Gastrocnemius medialis (tissue), 4 donors: ENCODE measurements around the gene CBARP. TPM values are rescaled to one million over a fixed set of nuclear protein-coding genes. Genes with fewer than 3 reads are reported as not detected.

ENCODE experiments used
- ATAC-seq, 2 donors: fragments of 150-250 bp; one replicate each; pipeline ENCODE4 v1.9.1; 2016
- DNase-seq, 2 donors: peaks; one replicate each; pipeline ENCODE4 v3.0.0-alpha.2; 2019
- H3K27ac ChIP-seq, 4 donors: fragments of 200-600 bp; sonication (generic); 1 replicate in 1 of 4; 2 replicates in 3 of 4; pipeline ENCODE4 v1.5.1; 2016 to 2018; ENCODE audit warnings: mild to moderate bottlenecking in 2 of 4, moderate library complexity in 1 of 4
- H3K27me3 ChIP-seq, 3 donors: fragments of 200-600 bp; sonication (generic) in 2 of 3; 1 replicate in 1 of 3; 2 replicates in 2 of 3; pipeline versions ENCODE4 v1.5.1 to v1.6.0; 2016 to 2019; ENCODE audit warnings: mild to moderate bottlenecking in 1 of 3, moderate library complexity in 1 of 3
- H3K36me3 ChIP-seq, 2 donors: fragments of 200-600 bp; sonication (generic) in 1 of 2; one replicate each; pipeline ENCODE4 v1.5.1; 2017 to 2018
- H3K4me1 ChIP-seq, 2 donors: fragments of 200-600 bp; sonication (generic) in 1 of 2; one replicate each; pipeline ENCODE4 v1.5.1; 2016 to 2017; ENCODE audit warnings: mild to moderate bottlenecking in 2 of 2
- H3K4me3 ChIP-seq, 4 donors: fragments of 200-600 bp; sonication (generic) in 3 of 4; 1 replicate in 1 of 4; 2 replicates in 3 of 4; pipeline ENCODE4 v1.5.1; 2016 to 2019; ENCODE audit warnings: mild to moderate bottlenecking in 2 of 4
- H3K9me3 ChIP-seq, 3 donors: fragments of 200-600 bp; sonication (generic) in 2 of 3; 1 replicate in 1 of 3; 2 replicates in 2 of 3; pipeline ENCODE4 v1.5.1; 2016 to 2019
- POLR2A ChIP-seq, 2 donors: fragments of 450-650 bp; IDR thresholded peaks; one replicate each; pipeline ENCODE4 v1.6.1; 2017; ENCODE audit warnings: antibody characterized with exemption in 2 of 2, mild to moderate bottlenecking in 2 of 2, moderate library complexity in 2 of 2
- in situ Hi-C, 4 donors: fragments of 200-750 bp; cut with MboI; loops; one replicate each; pipeline versions ENCODE4 v1.15.0 to v1.8.0; 2017; ENCODE audit warnings: low sequenced_read_pairs in 4 of 4
- intact Hi-C: fragments of 100-400 bp; cut with DNase I; formaldehyde crosslinking; loops from one replicate; pipeline ENCODE4 v1.15.1; 2023; ENCODE audit warnings: low total_unique reads
- total RNA-seq, 4 donors: library from RNA; depleted of rRNA; stranded (reverse); fragments of >200 nt; gene quantifications; one replicate each; pipeline versions ENCODE4 v1.1.0 to v1.2.3, GENCODE V29; 2016
- TF ChIP-seq, protein P1 (sequence below), 5 experiments: fragments of 450-650 bp in 3 of 5; fragments of 200-600 bp in 2 of 5; sonication (generic) in 2 of 5; IDR thresholded peaks in 4 of 5; conservative IDR thresholded peaks in 1 of 5; 1 replicate in 4 of 5; 2 replicates in 1 of 5; pipeline ENCODE4 v1.5.1; 2016 to 2019; ENCODE audit warnings: antibody characterized with exemption in 5 of 5, mild to moderate bottlenecking in 3 of 5, moderate library complexity in 3 of 5

Gene CBARP
- total RNA-seq, 4 donors from 2014 or later, result 0.10 to 1.3 (median 0.53) TPM

DNA sequence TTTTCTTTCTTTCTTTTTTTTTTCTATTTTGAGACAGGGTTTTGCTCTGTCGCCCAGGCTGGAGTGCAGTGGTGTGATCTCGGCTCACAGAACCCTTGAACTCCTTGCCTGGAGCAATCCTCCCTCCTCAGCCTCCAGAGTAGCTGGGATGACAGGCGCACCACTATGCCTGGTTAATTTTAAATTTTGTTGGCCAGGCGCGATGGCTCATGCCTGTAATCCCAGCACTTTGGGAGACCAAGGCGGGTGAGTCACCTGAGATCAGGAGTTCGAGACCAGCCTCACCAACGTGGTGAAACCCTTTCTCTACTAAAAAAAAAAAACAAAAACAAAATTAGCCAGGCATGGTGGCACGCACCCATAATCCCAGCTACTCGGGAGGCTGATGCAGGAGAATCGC, 55.1 kb downstream of the CBARP start:
- in situ Hi-C loops, result loop anchor here in 1 of 4 donors (10.0 kb wide), 1 partner anchor 58 kb away; no protein-coding TSS in a partner anchor

DNA sequence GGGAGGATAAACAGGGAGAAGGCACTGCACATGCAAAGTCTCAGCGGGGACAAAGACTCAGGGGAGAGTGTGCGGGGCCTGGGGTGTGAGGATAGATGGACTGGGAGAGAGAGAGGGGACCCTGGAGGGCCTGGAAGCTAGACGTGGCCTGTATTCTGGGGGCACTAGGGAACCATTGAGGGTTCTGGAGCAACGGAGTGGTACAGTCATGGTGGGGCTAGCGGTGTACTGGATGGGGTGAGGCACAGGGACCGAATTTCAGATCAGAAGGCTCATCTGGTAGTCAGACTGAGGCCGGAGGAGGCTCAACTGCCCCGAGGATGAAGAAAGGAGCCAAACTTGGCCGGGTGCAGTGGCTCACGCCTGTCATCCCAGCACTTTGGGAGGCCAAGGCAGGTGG, 55.7 kb downstream of the CBARP start:
- Histone ChIP-seq H3K4me1 (no peaks in the 10 kb centered on the region), H3K4me3 (no peak overlapping the region), H3K36me3 (no peaks in the 10 kb centered on the region), H3K27ac (no peak overlapping the region), H3K27me3 (peaks cover 0 to 5% (median 2%) of the 10 kb centered on the region in 3 donors), H3K9me3 (no peaks in the 10 kb centered on the region)
- intact Hi-C loops, result no loop called here
- ATAC-seq (no peak), DNase-seq (no peak)
- TF ChIP-seq, protein P1, sequence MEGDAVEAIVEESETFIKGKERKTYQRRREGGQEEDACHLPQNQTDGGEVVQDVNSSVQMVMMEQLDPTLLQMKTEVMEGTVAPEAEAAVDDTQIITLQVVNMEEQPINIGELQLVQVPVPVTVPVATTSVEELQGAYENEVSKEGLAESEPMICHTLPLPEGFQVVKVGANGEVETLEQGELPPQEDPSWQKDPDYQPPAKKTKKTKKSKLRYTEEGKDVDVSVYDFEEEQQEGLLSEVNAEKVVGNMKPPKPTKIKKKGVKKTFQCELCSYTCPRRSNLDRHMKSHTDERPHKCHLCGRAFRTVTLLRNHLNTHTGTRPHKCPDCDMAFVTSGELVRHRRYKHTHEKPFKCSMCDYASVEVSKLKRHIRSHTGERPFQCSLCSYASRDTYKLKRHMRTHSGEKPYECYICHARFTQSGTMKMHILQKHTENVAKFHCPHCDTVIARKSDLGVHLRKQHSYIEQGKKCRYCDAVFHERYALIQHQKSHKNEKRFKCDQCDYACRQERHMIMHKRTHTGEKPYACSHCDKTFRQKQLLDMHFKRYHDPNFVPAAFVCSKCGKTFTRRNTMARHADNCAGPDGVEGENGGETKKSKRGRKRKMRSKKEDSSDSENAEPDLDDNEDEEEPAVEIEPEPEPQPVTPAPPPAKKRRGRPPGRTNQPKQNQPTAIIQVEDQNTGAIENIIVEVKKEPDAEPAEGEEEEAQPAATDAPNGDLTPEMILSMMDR (IDR thresholded peaks at IDR 0.05 in 4 of 5, conservative IDR thresholded peaks at IDR 0.05 in 1 of 5), result no peak
- no peak for TF ChIP-seq POLR2A (IDR thresholded peaks at IDR 0.05)
- in situ Hi-C loops, result loop anchor here in 1 of 4 donors (10.0 kb wide), 1 partner anchor 57 kb away; no protein-coding TSS in a partner anchor

More for the DNA sequence above, 55.1 kb downstream of the CBARP start:
- Histone ChIP-seq H3K36me3 (no peaks in the 10 kb centered on the region), H3K27ac (no peak overlapping the region), H3K4me3 (no peak overlapping the region), H3K4me1 (no peaks in the 10 kb centered on the region), H3K27me3 (peaks cover 0 to 2% (median 0%) of the 10 kb centered on the region in 3 donors), H3K9me3 (no peaks in the 10 kb centered on the region)
- DNase-seq (no peak), ATAC-seq (no peak)
- no peak for TF ChIP-seq POLR2A (IDR thresholded peaks at IDR 0.05)
- TF ChIP-seq, protein P1 (IDR thresholded peaks at IDR 0.05 in 4 of 5, conservative IDR thresholded peaks at IDR 0.05 in 1 of 5), result no peak
- intact Hi-C loops, result no loop called here

DNA sequence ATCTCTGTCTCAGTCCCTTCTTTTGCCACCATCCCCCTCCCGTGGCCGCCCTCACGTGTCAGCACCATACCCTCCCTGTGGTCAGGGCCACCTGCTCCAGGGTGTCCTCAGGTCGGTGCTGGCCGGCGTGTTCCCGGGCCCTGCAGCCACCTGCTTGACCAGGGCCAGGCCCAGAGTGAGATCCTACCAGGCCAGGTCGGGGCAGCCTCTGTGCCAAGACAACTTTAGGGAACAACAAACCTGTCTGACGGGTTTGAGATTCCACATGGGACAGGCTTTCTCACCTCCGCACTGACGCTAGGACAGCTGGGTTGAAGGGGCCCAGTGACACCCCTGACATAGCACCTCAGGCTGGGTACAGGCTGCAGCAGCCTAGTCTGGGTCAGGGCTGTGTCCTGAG, 56.2 kb downstream of the CBARP start:
- peaks cover 0 to 8% (median 2%) of the 10 kb centered on the region in 3 donors for H3K27me3 ChIP-seq
- H3K4me3 ChIP-seq, result no peak overlapping the region
- no peak overlapping the region for H3K27ac ChIP-seq
- H3K9me3 ChIP-seq, result no peaks in the 10 kb centered on the region
- ATAC-seq (no peak), DNase-seq (no peak)
- no peaks in the 10 kb centered on the region for H3K36me3 ChIP-seq
- TF ChIP-seq POLR2A (IDR thresholded peaks at IDR 0.05), result no peak
- TF ChIP-seq, protein P1 (IDR thresholded peaks at IDR 0.05 in 4 of 5, conservative IDR thresholded peaks at IDR 0.05 in 1 of 5), result no peak
- intact Hi-C loops, result no loop called here
- in situ Hi-C loops, result loop anchor here in 1 of 4 donors (10.0 kb wide), 1 partner anchor 57 kb away; no protein-coding TSS in a partner anchor
- no peaks in the 10 kb centered on the region for H3K4me1 ChIP-seq

Other genes with a start within 250 kb of the CBARP start
- not detected for gene GRIN3B, start 237.6 kb downstream of the CBARP start, total RNA-seq
- 100 to 1,000 TPM in 3 of 4 donors, 10 to 100 TPM in 1; 98.5 to 150 (median 124) TPM for gene TMEM259, start 216.9 kb downstream of the CBARP start, total RNA-seq
- gene RNU6-2, start 216.5 kb downstream of the CBARP start, total RNA-seq, result not detected
- 10 to 100 TPM in 1 of 4 donors, 1 to 10 TPM in 3; 2.2 to 10.1 (median 4.1) TPM for gene CNN2, start 211.4 kb downstream of the CBARP start, total RNA-seq
- 10 to 100 TPM in 3 of 4 donors, 1 to 10 TPM in 1; 6.0 to 20.0 (median 15.0) TPM for gene ABCA7, start 197.9 kb downstream of the CBARP start, total RNA-seq
- gene ARHGAP45, start 170.8 kb downstream of the CBARP start, total RNA-seq, result 1 to 10 TPM in 3 of 4 donors, under 1 TPM in 1; 0.83 to 7.6 (median 3.4) TPM
- gene POLR2E, start 142.6 kb downstream of the CBARP start, total RNA-seq, result 100 to 1,000 TPM; 118 to 263 (median 228) TPM
- 100 to 1,000 TPM; 616 to 907 (median 819) TPM for gene GPX4, start 134.0 kb downstream of the CBARP start, total RNA-seq
- gene SBNO2, start 63.7 kb downstream of the CBARP start, total RNA-seq, result 10 to 100 TPM; 22.2 to 49.8 (median 30.9) TPM
- gene STK11, start 32.2 kb downstream of the CBARP start, total RNA-seq, result 100 to 1,000 TPM in 3 of 4 donors, 10 to 100 TPM in 1; 91.5 to 194 (median 149) TPM
- gene ATP5F1D, start 3.7 kb upstream of the CBARP start, total RNA-seq, result 100 to 1,000 TPM; 189 to 442 (median 273) TPM
- 100 to 1,000 TPM in 2 of 4 donors, 10 to 100 TPM in 2; 34.9 to 117 (median 86.3) TPM for gene MIDN, start 10.6 kb upstream of the CBARP start, total RNA-seq
- 100 to 1,000 TPM; 274 to 578 (median 418) TPM for gene CIRBP, start 31.3 kb upstream of the CBARP start, total RNA-seq
- gene FAM174C, start 37.5 kb upstream of the CBARP start, total RNA-seq, result 10 to 100 TPM; 18.7 to 36.7 (median 28.7) TPM
- gene EFNA2, start 47.9 kb upstream of the CBARP start, total RNA-seq, result not detected
- gene NDUFS7, start 145.9 kb upstream of the CBARP start, total RNA-seq, result 100 to 1,000 TPM; 259 to 497 (median 377) TPM
- 100 to 1,000 TPM; 269 to 421 (median 373) TPM for gene GAMT, start 163.5 kb upstream of the CBARP start, total RNA-seq
- 10 to 100 TPM; 53.7 to 74.1 (median 63.4) TPM for gene DAZAP1, start 169.6 kb upstream of the CBARP start, total RNA-seq
- gene RPS15, start 200.4 kb upstream of the CBARP start, total RNA-seq, result 1,000 to 10,000 TPM; 2,323 to 3,835 (median 2,607) TPM
- under 1 TPM in 1 of 4 donors, not detected in 3; 0.04 TPM for gene APC2, start 212.1 kb upstream of the CBARP start, total RNA-seq
- gene C19orf25, start 241.2 kb upstream of the CBARP start, total RNA-seq, result 10 to 100 TPM; 18.7 to 25.7 (median 19.9) TPM